GM23338 (cell line): ENCODE data around the gene ARRDC2. TPM values are rescaled to one million over a fixed set of nuclear protein-coding genes. Genes with fewer than 3 reads are reported as not detected.

Experiments used
- ATAC-seq: fragments of 200-7000 bp; cut with Tn5 transposase; 3 replicates; pipeline ENCODE4 v1.9.1; 2020
- DNase-seq: peaks from one replicate; pipeline ENCODE4 v3.0.0-alpha.2; 2015; ENCODE audit warnings: low spot score
- H2AFZ ChIP-seq: fragments of 200-600 bp; sonication (generic); 2 replicates; pipeline ENCODE4 v1.8.0; 2016; ENCODE audit warnings: antibody characterized with exemption, mild to moderate bottlenecking, moderate library complexity
- H3F3A ChIP-seq: fragments of 200-600 bp; sonication (generic); replicated peaks from 2 replicates; pipeline ENCODE4 v1.8.0; 2017; ENCODE audit warnings: antibody characterized with exemption, mixed run types, low read depth
- H3K27ac ChIP-seq: fragments of 200-600 bp; sonication (generic); 2 replicates; pipeline ENCODE4 v1.6.1; 2016; ENCODE audit warnings: low read depth
- H3K27me3 ChIP-seq: fragments of 200-600 bp; sonication (generic); 2 replicates; pipeline ENCODE4 v1.8.0; 2016; ENCODE audit warnings: mild to moderate bottlenecking, mixed run types, moderate library complexity; ENCODE audit not compliant: insufficient read depth
- H3K36me3 ChIP-seq: fragments of 200-600 bp; sonication (generic); 2 replicates; pipeline ENCODE4 v1.8.0; 2016; ENCODE audit warnings: mild to moderate bottlenecking; ENCODE audit not compliant: insufficient read depth
- H3K4me1 ChIP-seq: fragments of 200-600 bp; sonication (generic); 2 replicates; pipeline ENCODE4 v1.8.0; 2016; ENCODE audit warnings: mild to moderate bottlenecking, moderate library complexity; ENCODE audit not compliant: insufficient read depth
- H3K4me2 ChIP-seq: fragments of 200-600 bp; sonication (generic); 2 replicates; pipeline ENCODE4 v1.7.1; 2017; ENCODE audit warnings: mixed run types
- H3K4me3 ChIP-seq: fragments of 200-600 bp; sonication (generic); 2 replicates; pipeline ENCODE4 v1.6.1; 2016; ENCODE audit warnings: mixed run types
- H3K79me2 ChIP-seq: fragments of 200-600 bp; sonication (generic); replicated peaks from 2 replicates; pipeline ENCODE4 v1.8.0; 2017; ENCODE audit warnings: mild to moderate bottlenecking; ENCODE audit not compliant: insufficient read depth
- H3K9me2 ChIP-seq: fragments of 200-600 bp; sonication (generic); 2 replicates; pipeline ENCODE4 v1.8.0; 2017; ENCODE audit not compliant: insufficient read depth
- H4K20me1 ChIP-seq: fragments of 200-600 bp; sonication (generic); replicated peaks from 2 replicates; pipeline ENCODE4 v1.8.0; 2017; ENCODE audit warnings: mild to moderate bottlenecking; ENCODE audit not compliant: insufficient read depth
- H3K27ac Mint-ChIP-seq: 2 replicates; pipeline ENCODE4 v1.8.0; 2020; ENCODE audit warnings: inconsistent platforms, mild to moderate bottlenecking, moderate library complexity, mixed read lengths
- H3K27me3 Mint-ChIP-seq: 3 replicates; pipeline ENCODE4 v1.8.0; 2022; ENCODE audit warnings: low read depth, mild to moderate bottlenecking, moderate library complexity, mixed read lengths, inconsistent platforms; ENCODE audit not compliant: insufficient read depth, poor library complexity
- H3K36me3 Mint-ChIP-seq: 3 replicates; pipeline ENCODE4 v1.8.0; 2021; ENCODE audit warnings: low read depth, mild to moderate bottlenecking, inconsistent platforms, moderate library complexity, mixed read lengths
- H3K4me1 Mint-ChIP-seq: 3 replicates; pipeline ENCODE4 v1.8.0; 2020; ENCODE audit warnings: mild to moderate bottlenecking, inconsistent platforms, mixed read lengths
- H3K4me3 Mint-ChIP-seq: 3 replicates; pipeline ENCODE4 v1.8.0; 2021; ENCODE audit warnings: moderate library complexity, mild to moderate bottlenecking, inconsistent platforms, mixed read lengths
- H3K9me3 Mint-ChIP-seq: 3 replicates; pipeline ENCODE4 v1.8.0; 2020; ENCODE audit warnings: moderate library complexity, mild to moderate bottlenecking, inconsistent platforms, mixed read lengths
- EZH2 ChIP-seq: fragments of 200-600 bp; sonication (generic); IDR thresholded peaks from one replicate; pipeline ENCODE4 v1.8.0; 2017; ENCODE audit warnings: antibody characterized with exemption, mild to moderate bottlenecking, low read depth; ENCODE audit not compliant: unreplicated experiment
- JUNB ChIP-seq: IDR thresholded peaks from one replicate; pipeline ENCODE4 v1.6.1; 2016; ENCODE audit warnings: antibody characterized with exemption; ENCODE audit not compliant: unreplicated experiment
- POLR2AphosphoS5 ChIP-seq: IDR thresholded peaks from 2 replicates; pipeline ENCODE4 v1.6.1; 2016; ENCODE audit warnings: antibody characterized with exemption, low read depth
- ZNF114 ChIP-seq: fragments of 250-450 bp; sonication (Bioruptor Pico); IDR thresholded peaks from 2 replicates; pipeline ENCODE4 v1.5.0; 2020; ENCODE audit warnings: mild to moderate bottlenecking, moderate library complexity
- ZNF331 ChIP-seq: fragments of 250-450 bp; sonication (Bioruptor Pico); IDR thresholded peaks from 2 replicates; pipeline ENCODE4 v1.5.0; 2020; ENCODE audit warnings: low read depth, mild to moderate bottlenecking, moderate library complexity
- polyA plus RNA-seq: library from polyadenylated mRNA; unstranded; fragments of >200 nt; fragmentation: Nextera tagmentation; extraction: Ambion mirVana; gene quantifications from 2 replicates; pipeline ENCODE4 v1.2.1, GENCODE V29; 2016
- total RNA-seq: library from RNA; depleted of rRNA; stranded (reverse); fragments of >200 nt; shearing (Covaris generic); gene quantifications from 2 replicates; pipeline ENCODE4 v1.2.3, GENCODE V29; 2014
- TF ChIP-seq, protein P1 (sequence below): fragments of 250-450 bp; sonication (Bioruptor Pico); IDR thresholded peaks from 2 replicates; pipeline ENCODE4 v1.5.0; 2020; ENCODE audit warnings: mild to moderate bottlenecking, moderate library complexity
- TF ChIP-seq, protein P2 (sequence below), 2 experiments: fragments of 200-600 bp in 1 of 2; sonication (generic) in 1 of 2; conservative IDR thresholded peaks; 2 replicates each; pipeline versions ENCODE4 v1.5.1 to v1.6.1; 2016 to 2017; ENCODE audit warnings: antibody characterized with exemption in 2 of 2, low read depth in 2 of 2, mild to moderate bottlenecking in 2 of 2, moderate library complexity in 1 of 2

ARRDC2 gene
- total and polyA plus RNA-seq, 2 experiments from 2014 or later, result 2.4 to 7.1 TPM

DNA sequence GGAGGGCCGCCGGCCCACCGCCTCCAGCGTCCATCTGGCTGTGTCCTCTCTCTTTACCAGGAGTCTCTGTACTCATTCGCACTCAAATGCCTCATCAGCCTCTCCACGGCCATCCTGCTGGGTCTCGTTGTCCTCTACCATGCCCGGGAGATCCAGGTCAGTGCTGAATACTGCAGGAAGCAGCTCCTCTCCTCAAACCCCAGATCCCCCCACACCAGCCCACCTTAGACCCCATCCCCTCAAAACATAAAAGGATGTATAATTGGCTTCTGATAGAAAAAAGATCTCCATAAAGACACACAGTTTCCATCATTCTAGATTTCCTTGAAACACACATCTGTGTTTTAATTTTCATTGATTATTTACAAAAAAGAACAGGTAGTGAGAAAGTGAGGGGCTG lies 32.9 kb upstream of the ARRDC2 start (continued):
- TF ChIP-seq, protein P1, sequence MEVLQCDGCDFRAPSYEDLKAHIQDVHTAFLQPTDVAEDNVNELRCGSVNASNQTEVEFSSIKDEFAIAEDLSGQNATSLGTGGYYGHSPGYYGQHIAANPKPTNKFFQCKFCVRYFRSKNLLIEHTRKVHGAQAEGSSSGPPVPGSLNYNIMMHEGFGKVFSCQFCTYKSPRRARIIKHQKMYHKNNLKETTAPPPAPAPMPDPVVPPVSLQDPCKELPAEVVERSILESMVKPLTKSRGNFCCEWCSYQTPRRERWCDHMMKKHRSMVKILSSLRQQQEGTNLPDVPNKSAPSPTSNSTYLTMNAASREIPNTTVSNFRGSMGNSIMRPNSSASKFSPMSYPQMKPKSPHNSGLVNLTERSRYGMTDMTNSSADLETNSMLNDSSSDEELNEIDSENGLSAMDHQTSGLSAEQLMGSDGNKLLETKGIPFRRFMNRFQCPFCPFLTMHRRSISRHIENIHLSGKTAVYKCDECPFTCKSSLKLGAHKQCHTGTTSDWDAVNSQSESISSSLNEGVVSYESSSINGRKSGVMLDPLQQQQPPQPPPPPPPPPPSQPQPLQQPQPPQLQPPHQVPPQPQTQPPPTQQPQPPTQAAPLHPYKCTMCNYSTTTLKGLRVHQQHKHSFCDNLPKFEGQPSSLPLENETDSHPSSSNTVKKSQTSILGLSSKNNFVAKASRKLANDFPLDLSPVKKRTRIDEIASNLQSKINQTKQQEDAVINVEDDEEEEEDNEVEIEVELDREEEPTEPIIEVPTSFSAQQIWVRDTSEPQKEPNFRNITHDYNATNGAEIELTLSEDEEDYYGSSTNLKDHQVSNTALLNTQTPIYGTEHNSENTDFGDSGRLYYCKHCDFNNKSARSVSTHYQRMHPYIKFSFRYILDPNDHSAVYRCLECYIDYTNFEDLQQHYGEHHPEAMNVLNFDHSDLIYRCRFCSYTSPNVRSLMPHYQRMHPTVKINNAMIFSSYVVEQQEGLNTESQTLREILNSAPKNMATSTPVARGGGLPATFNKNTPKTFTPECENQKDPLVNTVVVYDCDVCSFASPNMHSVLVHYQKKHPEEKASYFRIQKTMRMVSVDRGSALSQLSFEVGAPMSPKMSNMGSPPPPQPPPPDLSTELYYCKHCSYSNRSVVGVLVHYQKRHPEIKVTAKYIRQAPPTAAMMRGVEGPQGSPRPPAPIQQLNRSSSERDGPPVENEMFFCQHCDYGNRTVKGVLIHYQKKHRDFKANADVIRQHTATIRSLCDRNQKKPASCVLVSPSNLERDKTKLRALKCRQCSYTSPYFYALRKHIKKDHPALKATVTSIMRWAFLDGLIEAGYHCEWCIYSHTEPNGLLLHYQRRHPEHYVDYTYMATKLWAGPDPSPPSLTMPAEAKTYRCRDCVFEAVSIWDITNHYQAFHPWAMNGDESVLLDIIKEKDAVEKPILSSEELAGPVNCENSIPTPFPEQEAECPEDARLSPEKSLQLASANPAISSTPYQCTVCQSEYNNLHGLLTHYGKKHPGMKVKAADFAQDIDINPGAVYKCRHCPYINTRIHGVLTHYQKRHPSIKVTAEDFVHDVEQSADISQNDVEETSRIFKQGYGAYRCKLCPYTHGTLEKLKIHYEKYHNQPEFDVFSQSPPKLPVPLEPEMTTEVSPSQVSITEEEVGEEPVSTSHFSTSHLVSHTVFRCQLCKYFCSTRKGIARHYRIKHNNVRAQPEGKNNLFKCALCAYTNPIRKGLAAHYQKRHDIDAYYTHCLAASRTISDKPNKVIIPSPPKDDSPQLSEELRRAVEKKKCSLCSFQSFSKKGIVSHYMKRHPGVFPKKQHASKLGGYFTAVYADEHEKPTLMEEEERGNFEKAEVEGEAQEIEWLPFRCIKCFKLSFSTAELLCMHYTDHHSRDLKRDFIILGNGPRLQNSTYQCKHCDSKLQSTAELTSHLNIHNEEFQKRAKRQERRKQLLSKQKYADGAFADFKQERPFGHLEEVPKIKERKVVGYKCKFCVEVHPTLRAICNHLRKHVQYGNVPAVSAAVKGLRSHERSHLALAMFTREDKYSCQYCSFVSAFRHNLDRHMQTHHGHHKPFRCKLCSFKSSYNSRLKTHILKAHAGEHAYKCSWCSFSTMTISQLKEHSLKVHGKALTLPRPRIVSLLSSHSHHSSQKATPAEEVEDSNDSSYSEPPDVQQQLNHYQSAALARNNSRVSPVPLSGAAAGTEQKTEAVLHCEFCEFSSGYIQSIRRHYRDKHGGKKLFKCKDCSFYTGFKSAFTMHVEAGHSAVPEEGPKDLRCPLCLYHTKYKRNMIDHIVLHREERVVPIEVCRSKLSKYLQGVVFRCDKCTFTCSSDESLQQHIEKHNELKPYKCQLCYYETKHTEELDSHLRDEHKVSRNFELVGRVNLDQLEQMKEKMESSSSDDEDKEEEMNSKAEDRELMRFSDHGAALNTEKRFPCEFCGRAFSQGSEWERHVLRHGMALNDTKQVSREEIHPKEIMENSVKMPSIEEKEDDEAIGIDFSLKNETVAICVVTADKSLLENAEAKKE (CRISPR knock-in tag), result no peak
- no peak for TF ChIP-seq EZH2
- TF ChIP-seq ZNF114 (CRISPR knock-in tag), result no peak

DNA sequence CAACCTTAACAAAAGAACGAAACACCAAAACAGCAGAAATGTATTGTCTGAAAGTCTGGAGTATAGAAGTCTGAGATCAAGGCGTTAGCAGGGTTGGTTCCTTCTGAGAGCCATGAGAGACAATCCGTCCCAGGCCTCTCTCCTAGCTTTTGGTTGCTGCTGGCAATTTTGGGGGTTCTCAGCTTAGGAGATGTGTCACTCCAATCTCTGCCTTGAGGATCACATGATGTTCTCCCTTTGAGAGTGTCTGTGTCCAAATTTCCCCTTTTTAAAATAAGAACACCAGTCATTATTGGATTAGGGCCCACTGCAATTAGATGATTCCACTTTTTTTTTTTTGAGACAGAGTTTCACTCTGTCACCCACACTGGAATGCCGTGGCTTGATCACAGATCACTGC lies 30.9 kb upstream of the ARRDC2 start:
- no peak for ATAC-seq
- DNase-seq, result no peak
- Histone ChIP-seq H3K4me1 (no peaks in the 10 kb centered on the region), H3K27me3 (no peaks in the 10 kb centered on the region), H3K4me3 (no peak overlapping the region), H3K79me2 (no peaks in the 10 kb centered on the region), H4K20me1 (no peaks in the 10 kb centered on the region), H3K36me3 (no peaks in the 10 kb centered on the region), H3F3A (no peaks in the 10 kb centered on the region), H2AFZ (no peak overlapping the region), H3K27ac (no peak overlapping the region), H3K9me2 (no peaks in the 10 kb centered on the region), H3K4me2 (no peak overlapping the region)
- H3K9me3 Mint-ChIP-seq, result no peaks in the 10 kb centered on the region
- no peak overlapping the region for H3K4me3 Mint-ChIP-seq
- no peaks in the 10 kb centered on the region for H3K4me1 Mint-ChIP-seq
- H3K27ac Mint-ChIP-seq, result no peak overlapping the region
- H3K27me3 Mint-ChIP-seq, result peaks cover 8% of the 10 kb centered on the region
- peaks cover 2% of the 10 kb centered on the region; the same call in 2 of the 3 replicates for H3K36me3 Mint-ChIP-seq
- TF ChIP-seq JUNB (no peak), POLR2AphosphoS5 (no peak), ZNF114 (CRISPR knock-in tag) (no peak), ZNF331 (no peak)
- TF ChIP-seq, protein P1 (CRISPR knock-in tag), result no peak
- TF ChIP-seq, protein P2, sequence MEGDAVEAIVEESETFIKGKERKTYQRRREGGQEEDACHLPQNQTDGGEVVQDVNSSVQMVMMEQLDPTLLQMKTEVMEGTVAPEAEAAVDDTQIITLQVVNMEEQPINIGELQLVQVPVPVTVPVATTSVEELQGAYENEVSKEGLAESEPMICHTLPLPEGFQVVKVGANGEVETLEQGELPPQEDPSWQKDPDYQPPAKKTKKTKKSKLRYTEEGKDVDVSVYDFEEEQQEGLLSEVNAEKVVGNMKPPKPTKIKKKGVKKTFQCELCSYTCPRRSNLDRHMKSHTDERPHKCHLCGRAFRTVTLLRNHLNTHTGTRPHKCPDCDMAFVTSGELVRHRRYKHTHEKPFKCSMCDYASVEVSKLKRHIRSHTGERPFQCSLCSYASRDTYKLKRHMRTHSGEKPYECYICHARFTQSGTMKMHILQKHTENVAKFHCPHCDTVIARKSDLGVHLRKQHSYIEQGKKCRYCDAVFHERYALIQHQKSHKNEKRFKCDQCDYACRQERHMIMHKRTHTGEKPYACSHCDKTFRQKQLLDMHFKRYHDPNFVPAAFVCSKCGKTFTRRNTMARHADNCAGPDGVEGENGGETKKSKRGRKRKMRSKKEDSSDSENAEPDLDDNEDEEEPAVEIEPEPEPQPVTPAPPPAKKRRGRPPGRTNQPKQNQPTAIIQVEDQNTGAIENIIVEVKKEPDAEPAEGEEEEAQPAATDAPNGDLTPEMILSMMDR (conservative IDR thresholded peaks at IDR 0.05; ENCODE audit: low read depth in 2 of 2), result no peak
